GM12873 (cell line): ENCODE results near the gene SCMH1.

Source experiments
- CTCF ChIP-seq: IDR thresholded peaks from 2 replicates; pipeline ENCODE4 v1.5.1; 2012; ENCODE audit warnings: low read depth, mild to moderate bottlenecking, moderate library complexity, low read length, control low read depth; ENCODE audit not compliant: insufficient read depth; ENCODE audit errors: missing control alignments

Gene SCMH1

GRCh38 chr1:41100170-41100569 lies 141.9 kb downstream of the SCMH1 start:
- TF ChIP-seq CTCF, result no peak

- no peak for TF ChIP-seq CTCF
Observed at GRCh38 chr1:41098730-41099460, 143.2 kb downstream of the SCMH1 start.

- no peak for TF ChIP-seq CTCF
Observed at GRCh38 chr1:41097105-41097504, 145.0 kb downstream of the SCMH1 start.

GRCh38 chr1:41093826-41094225 lies 148.3 kb downstream of the SCMH1 start:
- no peak for TF ChIP-seq CTCF

- TF ChIP-seq CTCF, result no peak
Observed at GRCh38 chr1:41086921-41087320, 155.2 kb downstream of the SCMH1 start.

- no peak for TF ChIP-seq CTCF
Observed at GRCh38 chr1:41078616-41079015, 163.5 kb downstream of the SCMH1 start.

- TF ChIP-seq CTCF, result no peak
Observed at GRCh38 chr1:41078193-41078592, 163.9 kb downstream of the SCMH1 start.
